ENCODE measurements around the gene ZFAND2A. TPM values are rescaled to one million over a fixed set of nuclear protein-coding genes. Genes with fewer than 3 reads are reported as not detected.

Gene ZFAND2A
- total and polyA plus RNA-seq, 7 experiments from 2014 or later, result 21.2 to 74.5 (median 43.2) TPM

GRCh38 chr7:1112625-1113547, 47.1 kb downstream of the ZFAND2A start:
- Histone ChIP-seq H3K27me3 (ENCODE audit: control insufficient read depth in 2 of 2, insufficient read depth in 2 of 2, low read length in 2 of 2) (no peaks in the 10 kb centered on the region), H3K27ac (ENCODE audit: low read depth, low read length) (no peak overlapping the region), H3K9me3 (ENCODE audit: control insufficient read depth in 2 of 3, low read length in 3 of 3) (no peaks in the 10 kb centered on the region), H3K4me1 (ENCODE audit: control insufficient read depth in 2 of 2, insufficient read depth in 2 of 2, low read length in 2 of 2) (no peaks in the 10 kb centered on the region), H3K36me3 (ENCODE audit: control insufficient read depth in 2 of 3, insufficient read depth in 3 of 3, low read length in 3 of 3) (no peaks in the 10 kb centered on the region), H3K4me3 (ENCODE audit: low read length) (no peak overlapping the region)
- peaks cover 0 to 4% (median 2%) of the 10 kb centered on the region in 7 donors for H3K4me1 Mint-ChIP-seq
- no peak for DNase-seq
- H3K4me3 Mint-ChIP-seq, result no peak overlapping the region
- no peak for ATAC-seq
- H3K27ac Mint-ChIP-seq, result no peak overlapping the region
- peaks cover 0 to 7% (median 0%) of the 10 kb centered on the region in 11 donors for H3K9me3 Mint-ChIP-seq
- intact Hi-C loops (cut with micrococcal nuclease), result no loop called here
- POLR2A ChIA-PET, result interaction anchor here (1.1 kb wide), 1 partner anchor 26 kb away, joined by 3 read pairs; no protein-coding TSS in a partner anchor
- CTCF ChIA-PET, result interaction anchor here (1.1 kb wide), 1 partner anchor 10 kb away, joined by 3 read pairs; no protein-coding TSS in a partner anchor
- peaks cover 0 to 7% (median 0%) of the 10 kb centered on the region in 5 donors for H3K36me3 Mint-ChIP-seq
- no peaks in the 10 kb centered on the region for H3K27me3 Mint-ChIP-seq

DNA sequence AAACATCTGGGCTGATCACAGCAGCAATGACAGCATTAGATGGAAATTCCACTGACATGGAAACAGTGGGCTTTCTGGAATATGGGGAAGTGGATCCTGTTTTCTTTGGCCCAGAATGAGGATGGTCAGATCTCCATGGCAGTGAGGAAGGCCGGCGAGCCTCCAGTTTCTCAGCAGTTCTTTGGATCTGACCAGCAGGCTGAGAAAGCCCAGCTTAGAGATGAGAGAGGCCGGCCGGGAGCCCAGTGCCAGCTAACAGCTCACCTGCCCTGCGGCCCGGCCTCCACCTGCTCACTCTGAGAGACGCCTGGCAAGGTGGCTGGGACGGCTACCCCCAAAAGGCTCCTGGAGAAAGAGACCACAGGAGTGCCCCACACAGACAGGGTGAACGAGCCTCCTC, 47.9 kb downstream of the ZFAND2A start:
- Histone ChIP-seq H3K9me3 (ENCODE audit: control insufficient read depth in 2 of 3, low read length in 3 of 3) (no peaks in the 10 kb centered on the region), H3K4me3 (ENCODE audit: low read length) (no peak overlapping the region), H3K36me3 (ENCODE audit: control insufficient read depth in 2 of 3, insufficient read depth in 3 of 3, low read length in 3 of 3) (no peaks in the 10 kb centered on the region), H3K4me1 (ENCODE audit: control insufficient read depth in 2 of 2, insufficient read depth in 2 of 2, low read length in 2 of 2) (no peaks in the 10 kb centered on the region), H3K27ac (ENCODE audit: low read depth, low read length) (no peak overlapping the region), H3K27me3 (ENCODE audit: control insufficient read depth in 2 of 2, insufficient read depth in 2 of 2, low read length in 2 of 2) (no peaks in the 10 kb centered on the region)
- no peaks in the 10 kb centered on the region for H3K27me3 Mint-ChIP-seq
- POLR2A ChIA-PET, result interaction anchor here (1.1 kb wide), 1 partner anchor 26 kb away, joined by 3 read pairs; no protein-coding TSS in a partner anchor
- H3K4me3 Mint-ChIP-seq, result no peak overlapping the region
- DNase-seq (no peak), ATAC-seq (no peak)
- intact Hi-C loops (cut with micrococcal nuclease), result no loop called here
- H3K27ac Mint-ChIP-seq, result no peak overlapping the region
- peaks cover 0 to 3% (median 0%) of the 10 kb centered on the region in 7 donors for H3K4me1 Mint-ChIP-seq
- H3K9me3 Mint-ChIP-seq, result peaks cover 0 to 5% (median 0%) of the 10 kb centered on the region in 11 donors
- H3K36me3 Mint-ChIP-seq, result peaks cover 0 to 7% (median 0%) of the 10 kb centered on the region in 5 donors
- CTCF ChIA-PET, result interaction anchor here (1.1 kb wide), 1 partner anchor 10 kb away, joined by 3 read pairs; no protein-coding TSS in a partner anchor

DNA sequence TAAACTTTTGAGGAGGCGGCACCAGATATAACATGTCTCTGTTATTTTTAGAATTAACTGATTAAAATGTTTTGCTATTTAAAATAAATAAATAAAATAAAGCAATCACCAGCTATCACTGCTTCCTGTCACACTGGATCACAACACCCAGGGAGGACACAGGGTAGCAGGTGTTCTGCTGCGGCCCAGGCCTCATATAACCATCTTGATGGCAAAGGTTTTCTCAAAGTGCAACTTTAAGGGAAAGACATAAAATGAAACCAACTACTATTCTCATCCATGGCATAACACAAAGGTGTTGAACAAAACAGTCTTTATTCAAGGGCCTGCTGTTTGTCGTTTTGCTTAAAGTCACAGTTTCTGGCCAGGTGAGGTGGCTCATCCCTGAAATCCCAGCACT, 48.8 kb downstream of the ZFAND2A start:
- Histone ChIP-seq H3K4me3 (ENCODE audit: low read length) (no peak overlapping the region), H3K9me3 (ENCODE audit: control insufficient read depth in 2 of 3, low read length in 3 of 3) (no peaks in the 10 kb centered on the region), H3K4me1 (ENCODE audit: control insufficient read depth in 2 of 2, insufficient read depth in 2 of 2, low read length in 2 of 2) (no peaks in the 10 kb centered on the region), H3K27me3 (ENCODE audit: control insufficient read depth in 2 of 2, insufficient read depth in 2 of 2, low read length in 2 of 2) (no peaks in the 10 kb centered on the region), H3K27ac (ENCODE audit: low read depth, low read length) (no peak overlapping the region), H3K36me3 (ENCODE audit: control insufficient read depth in 2 of 3, insufficient read depth in 3 of 3, low read length in 3 of 3) (no peaks in the 10 kb centered on the region)
- ATAC-seq (no peak), DNase-seq (no peak)
- ChIA-PET CTCF (no interaction called here), POLR2A (no interaction called here)
- Mint-ChIP-seq H3K4me1 (peaks cover 0 to 3% (median 0%) of the 10 kb centered on the region in 7 donors), H3K4me3 (no peak overlapping the region), H3K36me3 (peaks cover 0 to 7% (median 0%) of the 10 kb centered on the region in 5 donors), H3K9me3 (peaks cover 0 to 4% (median 0%) of the 10 kb centered on the region in 11 donors), H3K27me3 (no peaks in the 10 kb centered on the region), H3K27ac (no peak overlapping the region)
- intact Hi-C loops (cut with micrococcal nuclease), result no loop called here

DNA sequence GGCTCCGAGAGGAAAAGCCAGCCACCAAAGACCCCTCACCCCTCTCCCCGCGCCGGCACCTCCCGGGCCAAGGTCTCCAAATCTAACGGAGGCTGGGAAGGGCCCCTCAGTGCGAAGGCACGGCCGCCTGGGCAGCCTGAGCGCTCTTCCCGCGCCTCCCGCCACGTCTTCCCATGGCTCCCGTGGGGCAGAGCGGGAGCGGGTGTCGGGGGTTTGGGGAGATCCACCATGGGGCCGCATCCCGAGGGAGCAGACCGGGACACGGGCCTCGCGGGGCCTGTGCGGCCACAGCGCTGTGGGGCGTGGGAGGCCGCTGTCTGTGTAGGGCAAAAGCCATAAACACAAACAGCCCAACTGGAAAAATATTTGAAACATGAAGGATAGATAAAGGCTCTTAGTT, 49.6 kb downstream of the ZFAND2A start:
- no peaks in the 10 kb centered on the region for H3K27me3 Mint-ChIP-seq
- no peaks in the 10 kb centered on the region for H3K36me3 ChIP-seq (ENCODE audit: control insufficient read depth in 2 of 3, insufficient read depth in 3 of 3, low read length in 3 of 3)
- H3K4me3 ChIP-seq (ENCODE audit: low read length), result no peak overlapping the region
- no peaks in the 10 kb centered on the region for H3K9me3 Mint-ChIP-seq
- no peak overlapping the region for H3K4me3 Mint-ChIP-seq
- H3K9me3 ChIP-seq (ENCODE audit: control insufficient read depth in 2 of 3, low read length in 3 of 3), result no peaks in the 10 kb centered on the region
- ChIA-PET POLR2A (no interaction called here), CTCF (no interaction called here)
- H3K27me3 ChIP-seq (ENCODE audit: control insufficient read depth in 2 of 2, insufficient read depth in 2 of 2, low read length in 2 of 2), result no peaks in the 10 kb centered on the region
- no peak overlapping the region for H3K27ac ChIP-seq (ENCODE audit: low read depth, low read length)
- no peak overlapping the region for H3K27ac Mint-ChIP-seq
- ATAC-seq, result no peak
- no peaks in the 10 kb centered on the region for H3K4me1 ChIP-seq (ENCODE audit: control insufficient read depth in 2 of 2, insufficient read depth in 2 of 2, low read length in 2 of 2)
- peaks cover 0 to 5% (median 2%) of the 10 kb centered on the region in 7 donors for H3K4me1 Mint-ChIP-seq
- intact Hi-C loops (cut with micrococcal nuclease), result no loop called here
- DNase-seq, result no peak
- peaks cover 0 to 7% (median 0%) of the 10 kb centered on the region in 5 donors for H3K36me3 Mint-ChIP-seq

DNA sequence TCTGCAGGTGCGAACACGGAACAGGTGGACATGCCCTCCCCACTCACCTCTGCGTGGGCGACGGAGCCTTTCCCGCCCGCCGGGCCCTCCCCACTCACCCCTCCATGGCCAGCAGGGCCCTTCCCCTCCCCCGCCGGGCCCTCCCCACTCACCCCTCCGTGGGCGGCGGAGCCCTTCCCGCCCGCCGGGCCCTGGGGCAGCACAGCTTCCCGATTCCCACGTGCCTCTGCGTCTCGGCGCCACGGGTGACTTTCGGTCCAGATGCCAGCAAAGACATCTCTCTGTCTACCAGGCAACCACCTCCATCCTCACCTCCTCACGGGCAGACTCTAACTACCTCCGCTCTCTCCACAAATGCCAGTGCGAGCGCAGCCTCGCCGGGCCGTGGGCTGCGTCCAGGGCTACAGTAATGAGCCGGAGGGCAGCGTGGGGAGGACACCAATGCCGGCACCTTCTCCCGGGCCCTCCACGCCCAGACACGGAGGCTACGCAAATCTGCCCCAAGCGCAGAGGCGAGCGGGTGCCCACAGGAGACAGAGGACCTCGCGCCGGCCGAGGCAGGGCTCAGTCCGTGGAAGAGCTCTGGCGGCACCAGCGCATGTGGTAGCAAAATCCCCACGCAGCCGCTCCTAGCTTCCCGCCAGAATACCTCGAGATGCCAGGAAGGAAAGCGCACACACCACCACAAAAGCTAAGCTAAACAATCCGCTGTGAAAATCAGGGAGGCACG, 50.2 kb downstream of the ZFAND2A start:
- Histone ChIP-seq H3K4me3 (ENCODE audit: low read length) (no peak overlapping the region), H3K27ac (ENCODE audit: low read depth, low read length) (no peak overlapping the region), H3K9me3 (ENCODE audit: control insufficient read depth in 2 of 3, low read length in 3 of 3) (no peaks in the 10 kb centered on the region), H3K36me3 (ENCODE audit: control insufficient read depth in 2 of 3, insufficient read depth in 3 of 3, low read length in 3 of 3) (no peaks in the 10 kb centered on the region), H3K27me3 (ENCODE audit: control insufficient read depth in 2 of 2, insufficient read depth in 2 of 2, low read length in 2 of 2) (no peaks in the 10 kb centered on the region), H3K4me1 (ENCODE audit: control insufficient read depth in 2 of 2, insufficient read depth in 2 of 2, low read length in 2 of 2) (peaks cover 0 to 6% of the 10 kb centered on the region in 2 donors)
- Mint-ChIP-seq H3K27ac (no peak overlapping the region), H3K4me1 (peaks cover 5 to 11% (median 6%) of the 10 kb centered on the region in 7 donors), H3K27me3 (no peaks in the 10 kb centered on the region), H3K9me3 (no peaks in the 10 kb centered on the region), H3K4me3 (no peak overlapping the region), H3K36me3 (peaks cover 0 to 7% (median 0%) of the 10 kb centered on the region in 5 donors)
- CTCF ChIA-PET, result no interaction called here
- POLR2A ChIA-PET, result no interaction called here
- DNase-seq (no peak), ATAC-seq (no peak)
- intact Hi-C loops (cut with micrococcal nuclease), result no loop called here

DNA sequence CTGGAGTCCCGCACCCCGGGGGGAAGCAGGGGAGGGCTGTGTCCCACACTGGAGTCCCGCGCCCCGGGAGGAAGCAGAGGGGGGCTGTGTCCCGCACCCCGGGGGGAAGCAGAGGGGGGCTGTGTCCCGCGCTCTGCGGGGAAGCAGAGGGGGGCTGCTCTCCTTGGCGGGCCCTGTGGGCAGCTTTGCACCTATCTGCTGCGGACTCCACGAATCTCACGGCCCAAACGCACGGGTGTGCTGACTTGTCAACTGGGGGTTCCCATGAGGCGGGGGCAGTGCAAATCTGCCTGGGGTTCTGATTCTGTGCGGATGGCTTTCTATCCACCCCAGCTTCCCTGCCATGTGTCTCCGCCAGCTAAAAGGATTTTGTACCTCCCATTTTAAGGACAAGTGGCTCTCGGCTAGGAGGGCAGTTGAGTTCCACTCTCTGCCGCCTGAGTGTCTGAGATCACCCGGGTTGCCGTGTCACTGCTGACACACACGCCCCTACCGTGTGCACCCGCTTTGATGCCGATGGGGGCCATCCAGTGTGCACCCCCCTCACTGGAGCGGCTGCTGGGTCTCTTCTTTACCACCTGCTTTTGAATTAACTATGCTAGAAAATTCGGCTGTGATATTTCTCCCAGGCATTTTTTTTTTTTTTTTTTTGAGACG, 51.6 kb downstream of the ZFAND2A start:
- H3K4me1 ChIP-seq (ENCODE audit: control insufficient read depth in 2 of 2, insufficient read depth in 2 of 2, low read length in 2 of 2), result peaks cover 0 to 10% of the 10 kb centered on the region in 2 donors
- H3K36me3 ChIP-seq (ENCODE audit: control insufficient read depth in 2 of 3, insufficient read depth in 3 of 3, low read length in 3 of 3), result no peaks in the 10 kb centered on the region
- DNase-seq (no peak), ATAC-seq (no peak)
- Mint-ChIP-seq H3K4me3 (no peak overlapping the region), H3K9me3 (no peaks in the 10 kb centered on the region), H3K27ac (no peak overlapping the region), H3K27me3 (no peaks in the 10 kb centered on the region), H3K36me3 (peaks cover 0 to 2% (median 0%) of the 10 kb centered on the region in 5 donors), H3K4me1 (peaks cover 7 to 16% (median 14%) of the 10 kb centered on the region in 7 donors)
- H3K9me3 ChIP-seq (ENCODE audit: control insufficient read depth in 2 of 3, low read length in 3 of 3), result no peaks in the 10 kb centered on the region
- POLR2A ChIA-PET, result no interaction called here
- intact Hi-C loops (cut with micrococcal nuclease), result no loop called here
- no peak overlapping the region for H3K27ac ChIP-seq (ENCODE audit: low read depth, low read length)
- CTCF ChIA-PET, result no interaction called here
- H3K27me3 ChIP-seq (ENCODE audit: control insufficient read depth in 2 of 2, insufficient read depth in 2 of 2, low read length in 2 of 2), result no peaks in the 10 kb centered on the region
- no peak overlapping the region for H3K4me3 ChIP-seq (ENCODE audit: low read length)

Data from naive thymus-derived CD4-positive, alpha-beta T cell (primary cell).